ENCODE measurements around the gene FUNDC1.
"Not testable (repeated sequence)": the region's sequence is repeated elsewhere in the genome, so short reads cannot be mapped to it uniquely, and the experiment has no call there.

FUNDC1 gene, protein sequence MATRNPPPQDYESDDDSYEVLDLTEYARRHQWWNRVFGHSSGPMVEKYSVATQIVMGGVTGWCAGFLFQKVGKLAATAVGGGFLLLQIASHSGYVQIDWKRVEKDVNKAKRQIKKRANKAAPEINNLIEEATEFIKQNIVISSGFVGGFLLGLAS

DNA sequence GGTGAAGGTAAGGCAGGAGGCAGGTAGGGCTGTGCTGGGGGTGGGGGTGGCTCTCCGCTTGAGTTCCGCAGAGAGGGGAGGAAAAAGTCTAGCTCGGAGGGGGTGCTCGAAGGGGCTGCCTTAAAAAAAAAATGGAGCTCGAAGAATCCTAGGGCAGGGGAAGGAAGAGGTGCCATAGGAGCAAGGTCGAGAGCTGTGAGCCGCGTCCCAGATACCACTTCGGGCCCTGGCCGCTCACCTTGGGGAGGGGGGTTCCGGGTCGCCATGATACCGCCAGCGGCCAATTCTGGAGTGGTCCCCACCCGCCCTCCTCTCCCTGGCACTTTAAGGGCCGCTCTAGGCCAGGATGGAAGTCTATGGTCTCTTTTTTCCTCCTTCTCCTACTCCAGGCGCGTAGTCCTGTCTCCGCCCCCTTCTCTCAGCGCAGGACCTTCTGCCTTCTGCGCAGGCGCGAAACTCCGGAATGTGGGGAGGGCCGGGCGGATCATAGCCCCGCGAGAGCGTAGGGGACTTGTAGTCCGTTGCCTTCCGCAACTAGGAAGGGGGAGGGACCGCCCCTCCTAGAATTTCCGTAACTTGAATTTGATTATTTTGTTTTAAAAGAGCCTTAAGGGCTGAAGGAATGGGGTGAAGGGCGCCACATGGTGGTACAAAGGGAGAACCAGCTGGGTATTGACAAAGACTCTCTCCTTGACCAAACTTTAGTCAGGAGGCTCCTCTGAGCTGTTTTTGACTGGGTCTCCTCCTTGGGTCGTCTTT lies at the start of gene FUNDC1:
TSS of gene FUNDC1 (minus strand) at position 293 of the 759 bp plus-strand sequence. CDS start at position 266, 27 bp downstream.
- DNase-seq = peak; percentile 90

DNA sequence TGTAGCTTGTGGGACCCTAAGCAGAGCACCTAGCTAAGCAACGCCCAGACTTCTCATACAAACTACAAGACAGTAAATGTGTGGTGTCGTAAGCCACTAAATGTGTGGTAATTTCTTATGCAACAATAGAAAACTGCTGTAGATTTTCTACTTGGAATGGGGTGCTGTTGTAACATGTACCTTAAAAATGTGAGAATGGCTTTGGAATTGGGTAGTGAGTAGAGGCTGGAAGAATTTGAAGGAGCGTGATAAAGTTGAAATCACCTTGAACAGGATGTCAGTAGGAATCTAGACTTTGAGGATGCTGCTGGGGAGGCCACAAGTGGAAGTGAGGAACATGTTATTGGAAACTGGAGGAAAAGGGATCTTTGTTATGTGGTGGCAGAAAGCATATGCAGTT lies 43.2 kb upstream of the FUNDC1 start:
- DNase-seq = no peak

DNA sequence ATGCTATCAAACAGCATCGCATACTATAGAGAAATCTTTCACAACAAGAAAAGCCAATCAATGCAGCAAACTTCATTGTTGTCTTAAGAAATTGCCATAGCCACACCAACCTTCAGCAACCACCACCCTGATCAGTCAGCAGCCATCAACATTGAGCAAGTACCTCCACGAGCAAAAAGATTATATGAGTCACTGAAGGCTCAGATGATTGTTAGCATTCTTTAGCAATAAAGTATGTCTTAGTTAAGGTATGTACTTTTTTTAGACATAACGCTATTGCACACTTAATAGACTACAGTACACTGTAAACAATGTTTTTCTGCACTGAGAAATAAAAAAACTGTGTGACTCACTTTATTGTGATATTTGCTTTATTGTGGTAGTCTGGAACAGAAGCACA lies 37.8 kb upstream of the FUNDC1 start:
- DNase-seq = no peak

DNA sequence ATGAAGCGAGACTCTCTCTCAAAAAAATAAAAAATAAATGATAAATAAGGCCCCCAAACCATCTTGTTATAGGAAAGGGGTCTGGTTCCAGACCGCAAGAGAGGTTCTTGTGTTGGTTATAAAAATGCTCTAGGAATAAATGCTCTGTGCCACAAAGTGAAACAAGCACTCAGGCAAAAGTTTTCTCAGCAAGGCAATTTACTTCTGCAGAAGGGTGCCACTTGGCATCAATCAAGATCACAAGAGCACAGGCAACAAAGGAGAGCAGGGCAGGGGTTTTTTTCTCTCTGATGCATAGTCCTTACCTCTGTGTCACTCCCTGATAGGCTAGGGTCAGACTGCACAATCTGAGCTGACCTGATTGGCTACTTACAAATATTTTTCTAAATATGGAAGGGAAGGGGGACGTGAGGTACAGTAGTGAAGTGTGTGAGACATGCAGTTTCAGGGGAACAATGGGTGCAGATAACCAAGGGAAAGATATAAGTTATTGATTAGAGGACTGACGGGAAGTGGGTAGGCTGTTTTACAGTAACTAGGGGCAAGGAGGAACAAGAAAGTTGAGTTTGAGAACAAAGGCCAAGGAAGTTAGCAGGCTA lies 29.8 kb upstream of the FUNDC1 start:
- DNase-seq = no peak

DNA sequence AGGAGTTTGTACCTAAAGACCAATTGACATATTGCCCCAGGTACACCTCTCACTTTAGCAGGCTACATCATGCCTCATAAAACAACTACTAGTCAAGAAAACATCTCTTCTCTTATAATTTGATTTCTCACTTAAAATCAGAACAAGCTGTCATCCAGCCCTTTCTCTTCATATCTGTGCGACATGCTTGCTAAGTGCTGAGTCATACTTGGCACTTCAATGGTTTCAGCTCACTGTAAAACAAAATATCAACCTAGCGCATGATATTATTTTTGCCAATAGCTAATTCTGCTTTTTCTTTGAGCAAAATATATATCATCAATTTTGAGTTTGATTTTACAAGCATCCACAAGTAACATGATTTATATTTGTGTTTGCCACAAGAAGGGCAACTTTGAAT lies 27.9 kb upstream of the FUNDC1 start:
- DNase-seq = no peak

DNA sequence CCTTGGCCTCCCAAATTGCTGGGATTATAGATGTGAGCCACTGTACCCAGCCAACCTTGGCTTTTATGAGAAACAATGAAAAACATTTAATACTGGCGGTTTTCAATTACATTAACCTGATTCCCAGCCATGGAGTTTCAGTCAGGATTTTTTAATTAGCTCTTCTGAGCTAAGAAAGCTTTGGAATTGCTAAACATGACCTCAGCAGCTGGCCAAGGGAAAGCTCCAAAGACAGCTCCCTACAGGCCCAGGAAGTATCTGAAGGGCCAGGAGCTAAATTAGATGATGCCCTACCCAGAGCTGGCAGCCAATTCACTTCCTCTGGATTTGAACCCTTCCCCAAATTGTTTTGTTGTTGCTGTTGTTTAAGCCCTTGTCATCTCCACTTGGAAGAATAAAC lies 26.5 kb upstream of the FUNDC1 start:
- DNase-seq = no peak

DNA sequence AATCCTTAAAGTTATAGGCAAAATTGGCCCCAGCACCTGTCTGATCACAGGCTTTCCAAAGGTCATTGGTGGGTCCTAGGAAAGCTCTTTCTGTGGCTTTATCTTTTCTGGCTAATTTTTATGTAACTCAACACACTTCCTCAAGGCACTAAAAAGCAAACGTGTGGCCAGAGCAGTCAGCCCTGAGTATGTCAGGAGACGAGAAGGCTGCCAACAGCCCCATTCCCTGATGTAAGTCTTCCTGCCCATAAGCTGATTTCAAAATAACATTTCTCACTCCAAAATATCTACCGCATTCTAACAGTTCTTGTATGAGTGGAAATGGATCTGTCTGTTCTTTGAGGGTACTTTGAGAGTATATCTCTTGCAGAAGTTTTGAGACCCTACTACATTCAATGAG lies 25.5 kb upstream of the FUNDC1 start:
- DNase-seq = no peak

DNA sequence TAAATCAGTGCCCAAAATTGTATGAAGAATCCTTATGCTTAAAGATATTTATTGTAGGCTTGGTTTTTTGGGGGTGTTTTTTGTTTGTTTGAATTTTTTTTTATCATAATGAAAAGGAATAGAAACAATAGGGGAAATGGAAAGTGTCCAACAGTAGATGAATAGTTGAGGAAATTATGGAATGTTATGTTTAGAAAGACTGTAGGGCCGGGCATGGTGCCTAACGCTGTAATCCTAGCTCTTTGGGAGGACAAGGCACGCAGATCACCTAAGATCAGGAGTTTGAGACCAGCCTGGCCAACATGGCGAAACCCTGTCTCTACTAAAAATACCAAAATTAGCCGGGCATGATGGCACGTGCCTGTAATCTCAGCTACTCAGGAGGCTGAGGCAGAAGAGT lies 19.2 kb upstream of the FUNDC1 start:
- DNase-seq = not testable (repeated sequence)

DNA sequence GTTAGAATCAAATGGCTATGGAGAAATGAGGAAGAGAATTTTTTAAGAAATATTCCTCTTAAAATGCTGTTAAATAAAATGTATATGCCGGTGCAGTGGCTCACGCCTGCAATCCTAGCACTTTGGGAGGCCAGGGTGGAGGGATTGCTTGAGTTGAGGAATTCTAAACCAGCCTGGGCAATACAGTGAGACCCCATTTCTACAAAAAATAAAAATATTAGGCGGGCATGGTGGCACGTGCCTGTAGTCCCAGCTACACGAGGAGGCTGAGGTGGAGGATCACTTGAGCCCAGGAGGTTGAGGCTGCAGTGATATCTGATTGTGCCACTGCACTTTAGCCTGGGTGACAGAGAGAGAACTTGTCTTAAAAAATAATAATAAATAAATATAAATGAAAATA lies 7.9 kb upstream of the FUNDC1 start:
- DNase-seq = no peak

DNA sequence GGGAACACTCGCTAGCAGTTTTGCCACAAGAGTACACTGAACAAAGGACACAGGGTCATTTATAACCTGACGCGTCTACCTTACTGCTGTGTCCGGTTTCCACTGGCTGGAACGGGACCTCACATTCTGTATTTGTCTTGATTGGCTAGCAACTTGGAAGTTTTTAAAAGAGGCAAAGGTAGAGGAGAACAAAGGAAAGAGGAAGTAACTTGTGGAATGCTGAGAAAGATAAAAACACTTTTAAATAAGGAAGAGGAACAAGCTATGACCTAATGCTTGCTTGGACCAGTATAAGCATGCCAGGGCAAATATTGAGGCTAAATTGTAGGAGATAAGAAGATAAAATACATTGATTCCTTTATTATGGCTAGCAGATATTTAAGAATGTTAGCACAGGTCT lies 2.8 kb upstream of the FUNDC1 start:
- DNase-seq = not testable (repeated sequence)

DNA sequence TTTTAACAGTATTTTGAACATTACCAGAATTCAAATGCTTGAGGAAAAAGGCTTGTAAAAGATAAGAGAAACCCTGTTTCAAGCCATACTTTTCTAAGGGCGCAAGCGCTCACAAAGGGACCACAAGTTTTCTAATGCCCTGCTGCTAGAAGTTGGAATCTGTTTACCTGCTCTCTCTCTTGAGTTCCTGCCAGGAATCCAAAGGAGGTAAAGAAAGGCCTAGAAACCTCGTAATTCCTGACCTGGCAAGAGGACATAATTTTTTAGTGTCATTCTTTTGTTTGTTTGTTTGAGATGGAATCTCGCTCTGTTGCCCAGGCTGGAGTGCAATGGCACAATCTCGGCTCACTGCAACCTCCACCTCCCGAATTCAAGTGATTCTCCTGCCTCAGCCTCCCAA lies 1.4 kb upstream of the FUNDC1 start:
- no peak for DNase-seq

DNA sequence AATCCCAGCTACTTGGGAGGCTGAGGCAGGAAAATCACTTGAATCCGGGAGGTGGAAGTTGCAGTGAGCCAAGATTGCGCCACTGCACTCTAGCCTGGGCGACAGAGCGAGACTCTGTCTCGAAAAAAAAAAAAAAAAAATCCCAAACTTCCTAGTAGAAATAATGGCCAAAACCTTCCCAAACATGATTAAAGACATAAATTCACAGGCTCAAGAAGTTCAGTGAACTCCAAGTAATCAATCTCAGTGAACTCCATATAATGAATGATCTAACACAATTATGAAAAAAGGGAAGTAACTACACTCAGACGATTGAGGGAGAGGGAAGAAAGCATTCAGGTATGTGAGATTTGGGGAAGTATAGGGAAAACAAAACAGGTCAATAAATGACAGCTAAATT lies 6.5 kb downstream of the FUNDC1 start:
- no peak for DNase-seq

DNA sequence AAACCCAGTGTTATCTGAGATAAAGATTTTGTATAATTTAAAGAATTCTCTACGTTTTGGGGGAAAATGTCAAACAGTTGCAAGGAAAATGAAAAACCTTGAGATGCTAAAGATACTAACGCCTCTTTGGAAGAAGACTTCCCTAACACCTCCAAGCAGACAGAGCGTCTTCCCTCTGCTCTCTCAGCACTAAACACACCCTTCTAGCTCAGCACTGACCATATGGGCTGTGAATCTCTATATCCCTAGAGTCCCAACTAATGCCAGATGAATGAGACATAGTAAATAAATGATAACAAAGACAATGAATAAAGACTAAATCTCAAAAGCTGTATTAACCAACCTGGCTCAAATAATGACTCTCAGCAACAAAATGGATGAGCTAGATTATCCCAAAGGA lies 13.3 kb downstream of the FUNDC1 start:
- DNase-seq = no peak

DNA sequence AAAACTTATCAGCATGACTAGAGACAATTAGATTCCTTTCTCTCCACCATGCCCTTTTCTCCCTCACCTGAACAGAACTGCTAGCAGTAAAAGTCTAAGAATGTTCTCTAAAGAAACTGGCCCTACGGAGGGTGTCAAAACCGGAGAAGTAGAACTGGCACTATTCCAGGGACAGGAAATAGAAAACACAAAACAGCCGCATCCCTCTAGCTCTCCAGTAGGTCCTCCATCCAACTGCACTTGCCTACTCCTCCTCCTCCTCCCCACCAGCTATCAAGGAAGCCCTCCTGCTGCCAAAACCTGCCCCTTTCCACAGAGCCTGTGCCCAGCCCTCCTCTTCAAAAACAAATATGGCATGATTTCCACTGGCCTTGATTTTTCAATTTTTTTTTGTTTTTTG lies 28.4 kb downstream of the FUNDC1 start:
- DNase-seq = no peak

DNA sequence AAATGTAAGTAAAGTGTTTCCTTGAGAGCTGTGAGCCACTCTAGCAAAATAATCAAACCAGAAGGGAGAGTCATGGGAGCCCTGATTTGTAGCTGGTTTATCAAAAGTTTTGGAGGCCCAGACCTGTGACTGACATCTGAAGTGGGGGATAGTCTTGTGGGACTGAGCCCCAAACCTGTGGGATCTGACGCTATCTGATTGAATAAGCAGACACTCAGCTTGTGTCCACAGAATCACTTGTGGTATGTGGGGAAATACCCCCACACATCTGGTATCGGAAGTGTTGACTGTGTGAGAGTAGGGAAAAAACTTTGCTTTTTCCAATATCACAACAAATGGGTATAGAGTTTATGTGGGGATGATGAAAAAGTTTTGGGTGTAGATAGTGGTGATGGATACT lies 35.4 kb downstream of the FUNDC1 start:
- DNase-seq = peak; percentile 14

DNA sequence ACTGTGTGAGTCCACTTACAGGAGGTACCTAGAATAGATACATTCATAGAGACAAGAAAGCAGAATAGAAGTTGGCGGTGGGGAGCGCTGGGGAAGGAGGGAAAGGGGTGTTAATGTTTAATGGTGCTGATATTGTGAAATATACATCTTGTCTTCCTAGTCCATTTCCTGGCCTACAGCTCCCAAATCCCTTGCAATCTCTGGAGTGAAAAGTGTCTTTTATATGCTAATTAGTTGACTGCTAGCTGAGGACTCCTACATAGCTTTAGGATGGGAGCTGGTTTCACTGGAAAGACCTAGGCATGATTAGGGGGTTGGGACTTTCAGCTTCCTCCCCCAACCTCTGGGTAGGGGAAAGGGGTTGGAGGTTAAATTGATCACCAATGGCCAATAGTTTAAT lies 36.0 kb downstream of the FUNDC1 start:
- no peak for DNase-seq

DNA sequence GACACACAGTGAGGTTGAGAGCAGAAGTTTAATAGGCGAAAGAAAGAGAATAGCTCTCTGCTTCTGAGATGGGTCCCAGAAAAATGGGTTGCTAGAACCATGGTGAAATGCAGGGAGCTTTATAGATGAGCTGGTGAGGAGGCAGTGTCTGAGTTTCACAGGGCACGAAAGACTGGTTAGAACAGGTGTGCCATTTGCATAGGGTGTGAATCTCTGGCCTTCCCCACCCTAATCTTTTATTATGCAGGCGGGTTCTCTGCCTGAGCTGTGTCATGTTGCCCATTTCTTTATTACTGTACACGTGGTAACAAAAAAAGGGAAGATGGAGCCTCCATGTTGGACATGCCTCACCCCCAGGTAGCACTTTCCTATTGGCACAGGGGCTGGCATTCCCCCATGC lies 39.1 kb downstream of the FUNDC1 start:
- DNase-seq = no peak

DNA sequence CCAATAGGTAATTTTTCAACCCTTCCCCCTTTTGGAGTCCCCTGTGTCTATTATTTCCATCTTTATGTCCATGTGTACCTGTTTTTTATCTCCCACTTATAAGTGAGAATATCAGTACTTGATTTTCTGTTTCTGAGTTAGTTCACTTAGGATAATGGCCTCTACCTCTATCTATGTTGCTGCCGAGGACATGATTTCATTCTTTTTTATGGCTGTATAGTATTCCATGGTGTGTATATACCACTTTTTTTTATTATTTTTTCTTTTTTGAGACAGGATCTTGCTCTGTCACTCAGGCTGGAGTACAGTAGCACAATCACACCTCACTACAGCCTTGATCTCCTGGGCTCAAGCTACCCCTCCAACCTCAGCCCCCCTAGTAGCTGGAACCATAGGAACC lies 47.6 kb downstream of the FUNDC1 start:
- DNase-seq = no peak

DNA sequence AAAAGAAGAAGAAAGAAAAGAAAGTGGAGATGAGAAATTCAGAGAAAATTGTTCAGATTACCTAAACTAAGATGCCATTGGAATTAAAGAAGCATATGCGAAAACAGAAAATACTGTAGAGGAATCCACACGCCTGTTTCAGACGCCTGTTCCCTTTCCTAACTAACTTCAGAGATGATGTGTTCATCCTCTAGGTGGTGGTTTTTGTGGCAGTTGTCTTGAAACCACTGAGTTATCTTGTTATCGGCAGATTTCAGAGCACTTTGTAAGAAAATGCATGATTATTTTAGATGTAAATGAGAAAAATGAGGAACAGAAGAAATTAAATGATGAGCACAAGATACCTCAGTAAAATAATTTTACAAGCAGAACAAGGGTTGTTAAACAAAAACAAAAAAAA lies 48.3 kb downstream of the FUNDC1 start:
- peak; percentile 3 for DNase-seq

DNA sequence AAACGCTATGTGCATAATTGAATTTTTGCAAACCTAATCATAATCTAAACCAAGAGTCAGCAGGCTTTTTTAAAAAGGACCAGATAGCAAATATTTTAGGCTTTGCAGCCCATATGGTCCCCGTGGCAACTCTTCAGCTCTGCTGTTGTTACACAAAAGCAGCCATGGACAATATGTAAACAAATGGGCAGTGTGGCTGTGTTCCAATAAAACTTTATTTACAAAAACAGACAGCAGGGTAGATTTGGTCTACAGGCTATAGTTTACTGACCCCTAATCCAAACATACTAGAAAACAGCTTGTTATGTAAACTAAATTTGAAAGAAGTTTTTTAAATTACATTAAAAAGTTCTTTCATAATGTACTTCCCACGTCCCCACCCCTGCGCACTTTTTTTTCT lies 53.1 kb downstream of the FUNDC1 start:
- no peak for DNase-seq

DNA sequence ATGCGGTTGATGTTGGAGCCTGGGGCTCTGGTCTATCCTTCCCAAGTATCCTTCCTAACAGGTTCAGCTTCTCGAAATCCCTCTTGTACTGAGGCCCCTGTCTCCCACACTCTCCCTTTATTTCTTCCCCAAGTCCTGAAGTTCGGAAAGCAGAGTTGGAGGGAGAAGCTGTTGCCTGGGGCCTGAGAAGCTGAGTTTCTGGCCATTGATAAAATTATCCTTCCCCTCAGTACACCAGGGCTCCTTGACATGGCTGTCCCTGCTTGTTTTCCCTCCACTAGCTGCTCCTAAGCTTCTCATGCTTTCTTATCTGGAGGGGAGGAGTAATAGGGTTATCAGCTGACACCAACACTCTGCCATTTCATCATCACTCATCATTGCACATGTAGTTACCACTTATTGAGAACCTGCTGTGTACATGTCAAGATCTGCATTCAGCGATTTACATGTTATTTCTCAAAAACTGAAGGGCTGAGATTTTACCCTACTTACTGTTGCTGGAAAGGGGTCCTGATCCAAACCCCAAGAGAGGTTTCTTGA lies 58.0 kb downstream of the FUNDC1 start:
- DNase-seq = no peak

DNA sequence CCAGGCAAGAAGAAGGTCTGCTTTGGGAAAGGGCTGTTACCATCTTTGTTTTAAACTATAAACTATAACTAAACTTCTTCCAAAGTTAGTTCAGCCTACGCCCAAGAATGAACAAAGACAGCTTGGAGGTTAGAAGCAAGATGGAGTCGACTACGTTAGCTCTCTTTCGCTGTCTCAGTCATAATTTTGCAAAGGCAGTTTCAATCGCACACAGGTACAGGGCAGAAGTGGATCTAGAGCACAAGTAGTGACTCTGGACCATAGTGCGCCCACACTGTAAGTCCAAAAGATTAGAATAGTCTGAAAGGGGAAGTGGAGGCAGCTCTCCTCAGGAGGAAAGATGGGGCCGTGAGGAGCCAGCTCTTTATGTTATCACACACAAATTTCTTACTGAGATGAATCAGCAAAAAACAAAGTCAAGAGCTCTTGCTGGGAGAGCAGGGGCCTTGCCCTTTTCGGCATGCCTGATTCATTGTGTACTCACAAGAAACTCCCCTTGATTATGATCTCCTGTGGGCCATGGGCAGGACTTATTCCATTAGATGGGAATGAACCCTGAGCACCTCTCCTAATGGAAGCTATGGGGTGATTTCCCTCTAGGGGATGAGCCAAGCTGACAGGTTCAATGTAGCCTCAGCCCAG lies 58.6 kb downstream of the FUNDC1 start:
- DNase-seq = no peak

DNA sequence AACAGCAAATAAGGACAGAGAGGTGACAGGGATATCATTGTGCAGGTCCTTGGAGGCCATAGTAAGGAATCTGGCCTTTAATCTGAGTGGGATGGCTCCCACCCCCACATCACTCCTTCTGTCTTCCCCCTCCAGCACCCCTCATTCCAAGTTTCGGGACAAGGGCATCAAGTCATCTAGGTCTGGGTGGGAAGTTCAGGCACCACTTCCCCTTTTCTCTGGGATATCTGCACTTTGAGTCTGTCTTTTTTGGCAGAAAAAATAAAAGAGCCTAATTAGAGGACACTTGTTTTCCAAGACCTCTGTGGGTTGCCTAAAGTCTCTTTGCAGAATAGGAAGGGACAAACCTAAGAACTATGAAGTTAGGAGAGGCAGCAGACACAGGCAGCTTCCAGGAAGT lies 60.1 kb downstream of the FUNDC1 start:
- DNase-seq = no peak

DNA sequence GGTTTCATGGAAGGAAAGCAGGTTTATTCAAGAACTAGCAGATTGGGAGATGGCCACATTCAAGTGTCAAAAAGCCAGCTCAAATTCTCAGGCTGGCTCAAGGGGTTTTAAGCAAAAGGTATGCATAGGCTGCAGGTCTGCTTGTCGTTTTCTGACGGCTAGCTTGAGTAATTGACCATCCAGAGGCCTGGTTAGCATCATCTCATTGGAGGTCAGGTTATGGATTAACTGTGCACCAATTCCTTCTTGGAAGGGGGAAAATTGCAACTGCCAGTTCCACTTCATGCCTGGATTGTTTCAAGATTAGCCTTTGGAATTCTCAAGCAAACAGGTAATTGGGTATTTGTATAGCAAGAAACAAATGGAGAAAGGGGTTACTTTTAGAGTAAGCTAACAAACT lies 62.1 kb downstream of the FUNDC1 start:
- no peak for DNase-seq

Data from stimulated activated CD4-positive, alpha-beta T cell treated with anti-CD3 and anti-CD28 coated beads, Interleukin-4, amount 100 ng/mL, for 24 hours (primary cell).